ENCODE results near the gene NRP2.

DNA sequence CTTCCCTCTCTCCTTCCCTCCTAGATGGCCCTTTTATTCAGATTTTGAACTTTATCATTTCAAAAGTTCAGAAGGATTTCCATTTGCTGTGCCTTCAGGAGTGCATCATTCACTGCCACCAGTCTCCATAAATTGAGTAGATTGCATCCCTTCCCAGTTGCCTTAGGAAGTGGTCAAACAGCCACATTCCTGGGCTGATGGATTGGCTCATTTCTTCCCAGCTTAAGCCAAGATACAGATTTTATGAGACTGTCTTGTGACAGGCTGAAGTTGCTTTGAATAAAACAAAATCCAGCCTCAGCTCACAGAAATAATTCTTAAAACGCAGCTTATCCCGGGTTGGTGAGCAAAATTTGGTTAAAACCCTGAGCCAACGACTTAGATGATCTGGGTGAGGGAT, 9.8 kb downstream of the NRP2 start:
- TF ChIP-seq MTA3 (CRISPR knock-in tag; IDR thresholded peaks at IDR 0.05) (no peak), AFF4 (CRISPR knock-in tag; IDR thresholded peaks at IDR 0.05) (no peak), HMG20B (CRISPR knock-in tag; conservative IDR thresholded peaks at IDR 0.05) (no peak), MZF1 (CRISPR knock-in tag; IDR thresholded peaks at IDR 0.05; ENCODE audit: borderline replicate concordance) (no peak), ZNF121 (CRISPR knock-in tag; IDR thresholded peaks at IDR 0.05) (no peak)
- TF ChIP-seq, protein P1, sequence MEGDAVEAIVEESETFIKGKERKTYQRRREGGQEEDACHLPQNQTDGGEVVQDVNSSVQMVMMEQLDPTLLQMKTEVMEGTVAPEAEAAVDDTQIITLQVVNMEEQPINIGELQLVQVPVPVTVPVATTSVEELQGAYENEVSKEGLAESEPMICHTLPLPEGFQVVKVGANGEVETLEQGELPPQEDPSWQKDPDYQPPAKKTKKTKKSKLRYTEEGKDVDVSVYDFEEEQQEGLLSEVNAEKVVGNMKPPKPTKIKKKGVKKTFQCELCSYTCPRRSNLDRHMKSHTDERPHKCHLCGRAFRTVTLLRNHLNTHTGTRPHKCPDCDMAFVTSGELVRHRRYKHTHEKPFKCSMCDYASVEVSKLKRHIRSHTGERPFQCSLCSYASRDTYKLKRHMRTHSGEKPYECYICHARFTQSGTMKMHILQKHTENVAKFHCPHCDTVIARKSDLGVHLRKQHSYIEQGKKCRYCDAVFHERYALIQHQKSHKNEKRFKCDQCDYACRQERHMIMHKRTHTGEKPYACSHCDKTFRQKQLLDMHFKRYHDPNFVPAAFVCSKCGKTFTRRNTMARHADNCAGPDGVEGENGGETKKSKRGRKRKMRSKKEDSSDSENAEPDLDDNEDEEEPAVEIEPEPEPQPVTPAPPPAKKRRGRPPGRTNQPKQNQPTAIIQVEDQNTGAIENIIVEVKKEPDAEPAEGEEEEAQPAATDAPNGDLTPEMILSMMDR (CRISPR knock-in tag; IDR thresholded peaks at IDR 0.05), result no peak
